Limb (tissue), 2 donors: ENCODE results near the gene ISOC1.
A peak's percentile ranks its signal among the peaks of the same experiment; 100 is the strongest.

Source experiments
- DNase-seq, 2 donors: peaks; one replicate each; pipeline ENCODE4 v3.0.0-alpha.2; 2016; ENCODE audit errors: extremely low spot score in 2 of 2

Gene ISOC1

GRCh38 chr5:129124608-129125007 lies 30.1 kb downstream of the ISOC1 start:
- DNase-seq = no peak

- DNase-seq = no peak
Observed at GRCh38 chr5:129125819-129126218, 31.3 kb downstream of the ISOC1 start.

DNA sequence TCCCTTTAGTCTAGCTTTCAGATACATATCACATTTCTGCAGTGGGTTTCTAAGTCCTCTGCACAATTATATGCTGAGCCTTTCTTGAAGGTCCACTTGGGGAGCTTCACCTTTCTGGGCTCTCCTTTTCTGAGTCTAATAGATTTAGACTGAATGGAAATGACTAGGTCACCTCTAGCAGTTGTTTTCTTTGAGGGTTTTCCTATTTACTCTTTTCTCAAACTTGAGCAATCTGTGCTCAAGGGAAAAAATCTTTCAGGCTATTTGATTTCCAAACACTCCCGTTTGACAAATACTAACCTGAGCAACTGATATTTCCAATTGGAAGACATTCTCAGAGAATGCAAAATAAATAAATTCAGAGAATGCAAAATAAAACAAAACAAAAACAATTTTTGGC lies 39.0 kb downstream of the ISOC1 start:
- no peak for DNase-seq

DNA sequence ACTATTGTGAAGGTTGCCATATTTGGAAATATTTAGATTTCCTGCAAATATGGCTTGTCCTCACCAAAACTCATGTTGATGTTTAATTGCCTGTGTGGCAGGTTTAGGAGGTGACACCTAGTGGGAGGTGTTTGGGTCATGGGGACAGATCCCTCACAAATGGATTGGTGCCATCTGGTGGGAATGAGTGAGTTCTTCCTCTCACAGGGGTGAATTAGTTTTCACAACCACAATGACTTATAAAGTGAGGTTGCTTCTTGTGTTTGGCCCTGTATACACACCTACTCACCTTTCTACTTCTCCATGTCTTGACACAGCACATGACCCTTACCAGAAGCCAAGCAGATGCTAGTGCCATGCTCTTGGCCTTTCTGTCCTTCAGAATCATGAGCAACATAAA lies 41.1 kb downstream of the ISOC1 start:
- no peak for DNase-seq

DNA sequence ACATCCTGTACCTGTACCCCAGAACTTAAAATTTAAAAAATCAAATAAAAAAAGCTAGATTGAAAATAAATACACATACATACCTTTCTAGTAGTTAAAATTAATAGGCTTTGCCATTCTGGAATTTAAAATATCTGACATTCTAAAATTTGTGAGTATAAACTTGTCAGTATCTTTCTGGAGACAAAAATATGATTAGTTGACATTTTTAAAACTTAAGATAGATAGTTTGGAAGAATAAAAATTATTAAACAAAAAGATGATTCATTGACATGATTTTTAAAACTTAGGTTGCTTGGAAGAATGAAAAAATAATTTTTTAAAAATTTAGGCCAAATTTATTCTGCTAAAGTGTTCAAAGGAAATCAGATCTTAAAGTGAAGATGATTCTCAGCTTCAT lies 43.1 kb downstream of the ISOC1 start:
- no peak for DNase-seq

DNA sequence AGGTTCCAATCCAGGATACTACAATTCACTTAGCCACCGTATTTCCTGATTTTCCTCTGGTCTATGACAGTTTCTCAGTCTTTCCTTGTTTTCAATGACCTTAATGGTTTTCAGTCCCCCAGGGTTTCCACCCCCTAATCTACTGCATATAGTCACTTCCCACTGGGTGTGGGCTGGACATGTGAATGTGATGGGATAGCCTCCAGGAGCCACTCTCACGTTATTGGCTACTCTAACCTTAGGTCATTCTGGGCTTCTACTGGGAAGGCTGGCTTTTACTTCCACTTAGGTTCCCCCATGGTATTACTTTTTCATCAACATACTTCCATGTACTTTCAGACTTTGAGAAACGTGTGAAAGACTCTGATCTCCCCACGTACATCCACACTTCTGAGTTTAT lies 46.5 kb downstream of the ISOC1 start:
- no peak for DNase-seq

DNA sequence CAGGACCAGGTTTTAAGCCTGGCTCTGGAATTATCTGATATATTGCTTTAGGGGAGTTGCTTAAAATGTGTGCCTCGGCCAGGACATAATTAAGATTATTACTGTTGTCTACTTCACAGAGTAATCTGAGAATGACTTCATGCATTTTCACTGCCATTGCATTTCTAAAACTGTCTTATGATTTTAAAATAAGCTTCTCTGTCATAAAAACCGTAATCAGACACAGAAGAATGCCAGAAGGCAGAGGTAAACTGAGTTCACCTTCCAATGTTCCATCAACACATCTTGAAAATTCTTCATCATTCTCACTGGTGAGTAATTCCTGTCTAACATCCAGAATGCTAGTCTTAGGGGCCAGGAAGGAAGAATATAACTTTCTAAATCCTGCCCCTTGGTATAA lies 47.1 kb downstream of the ISOC1 start:
- peak in 1 of 2 donors; percentile 10 for DNase-seq

- no peak for DNase-seq
Observed at GRCh38 chr5:129155876-129156275, 61.3 kb downstream of the ISOC1 start.

DNA sequence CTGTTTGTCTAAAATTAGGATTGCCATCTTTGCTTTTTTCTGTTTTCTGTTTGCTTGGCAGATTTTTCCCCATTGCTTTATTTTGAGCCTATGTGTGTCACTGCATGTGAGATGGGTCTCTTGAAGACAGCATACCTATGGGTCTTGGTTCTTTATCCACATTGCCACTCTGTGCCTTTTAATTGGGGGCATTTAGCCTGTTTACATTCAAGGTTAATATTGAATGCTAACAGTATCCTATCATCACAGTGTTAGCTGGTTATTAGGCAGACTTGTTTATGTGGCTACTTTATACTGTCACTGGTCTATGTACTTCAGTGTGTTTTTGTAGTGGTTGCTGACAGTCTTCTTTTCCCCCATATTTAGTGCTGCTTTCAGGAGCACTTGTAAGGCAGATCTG lies 67.3 kb downstream of the ISOC1 start:
- DNase-seq = no peak
